CD4-positive, alpha-beta T cell treated with Interferon gamma for 1 hour (primary cell): ENCODE measurements around the gene ZDHHC13.
"Not testable (repeated sequence)": the region's sequence is repeated elsewhere in the genome, so short reads cannot be mapped to it uniquely, and the experiment has no call there.

Experiments used
- DNase-seq: peaks from one replicate; pipeline ENCODE4 v3.0.0-alpha.2; 2020

ZDHHC13 gene

GRCh38 chr11:19100885-19101284, 16.1 kb upstream of the ZDHHC13 start:
- no peak for DNase-seq

- DNase-seq, result no peak
Measured at GRCh38 chr11:19101796-19102520, 15.0 kb upstream of the ZDHHC13 start.

GRCh38 chr11:19102521-19102900, 14.5 kb upstream of the ZDHHC13 start:
- no peak for DNase-seq

- no peak for DNase-seq
Measured at GRCh38 chr11:19105011-19105410, 12.0 kb upstream of the ZDHHC13 start.

GRCh38 chr11:19107125-19107524, 9.8 kb upstream of the ZDHHC13 start:
- DNase-seq, result no peak

GRCh38 chr11:19110295-19110694, 6.7 kb upstream of the ZDHHC13 start:
- no peak for DNase-seq

- DNase-seq, result no peak
Measured at GRCh38 chr11:19111809-19112208, 5.2 kb upstream of the ZDHHC13 start.

- no peak for DNase-seq
Measured at GRCh38 chr11:19116276-19116970, 545 bp upstream of the ZDHHC13 start.

GRCh38 chr11:19117760-19118097, 761 bp downstream of the ZDHHC13 start:
- DNase-seq, result no peak

GRCh38 chr11:19121646-19122045, 4.7 kb downstream of the ZDHHC13 start:
- DNase-seq, result no peak

GRCh38 chr11:19122960-19123615, 6.1 kb downstream of the ZDHHC13 start:
- DNase-seq, result no peak

- DNase-seq, result not testable (repeated sequence)
Measured at GRCh38 chr11:19126562-19127325, 9.8 kb downstream of the ZDHHC13 start.

GRCh38 chr11:19134004-19134403, 17.0 kb downstream of the ZDHHC13 start:
- DNase-seq, result no peak

- not testable (repeated sequence) for DNase-seq
Measured at GRCh38 chr11:19136884-19137283, 19.9 kb downstream of the ZDHHC13 start.

- no peak for DNase-seq
Measured at GRCh38 chr11:19145319-19145718, 28.4 kb downstream of the ZDHHC13 start.

GRCh38 chr11:19156892-19157291, 39.9 kb downstream of the ZDHHC13 start:
- DNase-seq, result no peak

- no peak for DNase-seq
Measured at GRCh38 chr11:19160847-19161246, 43.9 kb downstream of the ZDHHC13 start.

- DNase-seq, result no peak
Measured at GRCh38 chr11:19161651-19162050, 44.7 kb downstream of the ZDHHC13 start.

- DNase-seq, result no peak
Measured at GRCh38 chr11:19162951-19163505, 46.1 kb downstream of the ZDHHC13 start.

GRCh38 chr11:19163617-19164016, 46.6 kb downstream of the ZDHHC13 start:
- DNase-seq, result no peak

GRCh38 chr11:19164230-19164855, 47.4 kb downstream of the ZDHHC13 start:
- no peak for DNase-seq

- no peak for DNase-seq
Measured at GRCh38 chr11:19164881-19165280, 47.9 kb downstream of the ZDHHC13 start.

GRCh38 chr11:19168090-19168489, 51.1 kb downstream of the ZDHHC13 start:
- DNase-seq, result no peak
